ENCODE measurements around the gene ANKS4B. TPM values are rescaled to one million over a fixed set of nuclear protein-coding genes. Genes with fewer than 3 reads are reported as not detected.

The ANKS4B gene
- polyA plus RNA-seq, 3 donors: not detected

- H3K27me3 ChIP-seq (ENCODE audit: control insufficient read depth in 2 of 2, insufficient read depth in 2 of 2, low read length in 2 of 2): no peaks in the 10 kb centered on the region
- intact Hi-C loops (cut with micrococcal nuclease): no loop called here
- no peak overlapping the region for H3K27ac ChIP-seq (ENCODE audit: low read depth in 1 of 2, low read length in 2 of 2)
- no peaks in the 10 kb centered on the region for H3K4me1 ChIP-seq (ENCODE audit: control insufficient read depth in 1 of 2, insufficient read depth in 2 of 2, low read length in 2 of 2)
- H3K27me3 Mint-ChIP-seq (ENCODE audit: low read depth in 3 of 3): peaks cover 1 to 3% (median 3%) of the 10 kb centered on the region in 3 donors
- H3K9me3 Mint-ChIP-seq: peaks cover 0 to 1% (median 0%) of the 10 kb centered on the region in 7 donors
- no peak overlapping the region for H3K4me3 Mint-ChIP-seq
- H3K79me2 ChIP-seq (ENCODE audit: insufficient read depth, low read length): no peaks in the 10 kb centered on the region
- no peak overlapping the region for H2AFZ ChIP-seq (ENCODE audit: insufficient read depth, low read depth, low read length, poor library complexity, severe bottlenecking)
- H3K4me1 Mint-ChIP-seq: no peaks in the 10 kb centered on the region
- H3K9me3 ChIP-seq (replicated peaks in 1 of 2; ENCODE audit: control insufficient read depth in 1 of 2, insufficient read depth in 1 of 2, low read length in 2 of 2): no peaks in the 10 kb centered on the region
- WGBS (ENCODE audit: insufficient coverage): 93% methylated on average over 3 of the region's 14 CpGs
- no peaks in the 10 kb centered on the region for H3K36me3 ChIP-seq (replicated peaks in 1 of 2; ENCODE audit: control insufficient read depth in 1 of 2, insufficient read depth in 2 of 2, low read length in 2 of 2)
- DNase-seq: no peak
- peak overlapping the region in 1 of 7 donors; percentile 4 for H3K27ac Mint-ChIP-seq
- H3K4me2 ChIP-seq (replicated peaks; ENCODE audit: extremely low read depth, low read length, poor library complexity, severe bottlenecking): no peak overlapping the region
- H3K9ac ChIP-seq (ENCODE audit: insufficient read depth, low read length, poor library complexity, severe bottlenecking): no peak overlapping the region
- H4K20me1 ChIP-seq (ENCODE audit: insufficient read depth, low read length): no peaks in the 10 kb centered on the region
- H3K36me3 Mint-ChIP-seq: no peaks in the 10 kb centered on the region
- no peak overlapping the region for H3K4me3 ChIP-seq (replicated peaks in 1 of 3; ENCODE audit: low read depth in 2 of 3, low read length in 3 of 3)
- TF ChIP-seq CTCF (IDR thresholded peaks at IDR 0.05): no peak
Observed at GRCh38 chr16:21263640-21264570, 30.4 kb downstream of the ANKS4B start.

GRCh38 chr16:21264571-21265036 is 31.1 kb downstream of the ANKS4B start:
- no peak overlapping the region for H2AFZ ChIP-seq (ENCODE audit: insufficient read depth, low read depth, low read length, poor library complexity, severe bottlenecking)
- H3K9me3 ChIP-seq (replicated peaks in 1 of 2; ENCODE audit: control insufficient read depth in 1 of 2, insufficient read depth in 1 of 2, low read length in 2 of 2): no peaks in the 10 kb centered on the region
- Mint-ChIP-seq H3K9me3 (peaks cover 0 to 1% (median 0%) of the 10 kb centered on the region in 7 donors), H3K36me3 (no peaks in the 10 kb centered on the region), H3K4me1 (no peaks in the 10 kb centered on the region), H3K27ac (no peak overlapping the region), H3K27me3 (ENCODE audit: low read depth in 3 of 3) (peaks cover 1 to 3% (median 3%) of the 10 kb centered on the region in 3 donors), H3K4me3 (no peak overlapping the region)
- no peak for DNase-seq
- no peak overlapping the region for H3K4me2 ChIP-seq (replicated peaks; ENCODE audit: extremely low read depth, low read length, poor library complexity, severe bottlenecking)
- intact Hi-C loops (cut with micrococcal nuclease): no loop called here
- WGBS (ENCODE audit: insufficient coverage): 47% methylated on average over 2 of the region's 4 CpGs
- no peaks in the 10 kb centered on the region for H4K20me1 ChIP-seq (ENCODE audit: insufficient read depth, low read length)
- no peaks in the 10 kb centered on the region for H3K4me1 ChIP-seq (ENCODE audit: control insufficient read depth in 1 of 2, insufficient read depth in 2 of 2, low read length in 2 of 2)
- H3K27ac ChIP-seq (ENCODE audit: low read depth in 1 of 2, low read length in 2 of 2): no peak overlapping the region
- H3K9ac ChIP-seq (ENCODE audit: insufficient read depth, low read length, poor library complexity, severe bottlenecking): no peak overlapping the region
- no peak overlapping the region for H3K4me3 ChIP-seq (replicated peaks in 1 of 3; ENCODE audit: low read depth in 2 of 3, low read length in 3 of 3)
- H3K36me3 ChIP-seq (replicated peaks in 1 of 2; ENCODE audit: control insufficient read depth in 1 of 2, insufficient read depth in 2 of 2, low read length in 2 of 2): no peaks in the 10 kb centered on the region
- no peaks in the 10 kb centered on the region for H3K27me3 ChIP-seq (ENCODE audit: control insufficient read depth in 2 of 2, insufficient read depth in 2 of 2, low read length in 2 of 2)
- TF ChIP-seq CTCF (IDR thresholded peaks at IDR 0.05): no peak
- H3K79me2 ChIP-seq (ENCODE audit: insufficient read depth, low read length): no peaks in the 10 kb centered on the region

Data from CD14-positive monocyte (primary cell).